ENCODE measurements around the gene ZNF569.
"Not testable (repeated sequence)": the region's sequence is repeated elsewhere in the genome, so short reads cannot be mapped to it uniquely, and the experiment has no call there.

Gene ZNF569

GRCh38 chr19:37470216-37470615 lies 3.0 kb upstream of the ZNF569 start:
- H3K4me3 ChIP-seq (ENCODE audit: low read depth, low read length): peak overlapping the region; percentile 97

GRCh38 chr19:37468961-37469777 lies 1.9 kb upstream of the ZNF569 start, which contains the start of gene ZNF570:
Gene ZNF570 (plus strand): TSS chr19:37469356. CDS start chr19:37470355, 999 bp downstream.
- Histone ChIP-seq H3K36me3 (ENCODE audit: insufficient read depth, low read length) (peaks cover 18% of the 10 kb centered on the region), H3K4me3 (ENCODE audit: low read depth, low read length) (peak within 1 kb of the TSS; percentile 97), H3K79me2 (ENCODE audit: control insufficient read depth, insufficient read depth, low read length, unreplicated experiment) (peaks cover 10% of the 10 kb centered on the region), H3K27ac (ENCODE audit: low read depth, low read length) (peak within 1 kb of the TSS; percentile 72), H2AFZ (ENCODE audit: low read length, unreplicated experiment) (peak within 1 kb of the TSS; percentile 83), H3K27me3 (ENCODE audit: insufficient read depth, low read length) (no peaks in the 10 kb centered on the region), H3K4me1 (ENCODE audit: control insufficient read depth, insufficient read depth, low read length, unreplicated experiment) (peaks cover 12% of the 10 kb centered on the region)

More at GRCh38 chr19:37470216-37470615, 3.0 kb upstream of the ZNF569 start:
- peaks cover 12% of the 10 kb centered on the region for H3K4me1 ChIP-seq (ENCODE audit: control insufficient read depth, insufficient read depth, low read length, unreplicated experiment)
- peak overlapping the region; percentile 83 for H2AFZ ChIP-seq (ENCODE audit: low read length, unreplicated experiment)
- H3K27ac ChIP-seq (ENCODE audit: low read depth, low read length): no peak overlapping the region
- peaks cover 12% of the 10 kb centered on the region for H3K36me3 ChIP-seq (ENCODE audit: insufficient read depth, low read length)
- no peaks in the 10 kb centered on the region for H3K27me3 ChIP-seq (ENCODE audit: insufficient read depth, low read length)
- H3K79me2 ChIP-seq (ENCODE audit: control insufficient read depth, insufficient read depth, low read length, unreplicated experiment): peaks cover 10% of the 10 kb centered on the region

GRCh38 chr19:37467608-37468090 lies 405 bp upstream of the ZNF569 start:
- H3K4me3 ChIP-seq (ENCODE audit: low read depth, low read length): peak overlapping the region; percentile 97
- H2AFZ ChIP-seq (ENCODE audit: low read length, unreplicated experiment): peak overlapping the region; percentile 94
- H3K27me3 ChIP-seq (ENCODE audit: insufficient read depth, low read length): no peaks in the 10 kb centered on the region
- peaks cover 22% of the 10 kb centered on the region for H3K36me3 ChIP-seq (ENCODE audit: insufficient read depth, low read length)
- peaks cover 12% of the 10 kb centered on the region for H3K4me1 ChIP-seq (ENCODE audit: control insufficient read depth, insufficient read depth, low read length, unreplicated experiment)
- peak overlapping the region; percentile 52; the same call in 1 of the 2 replicates for H3K27ac ChIP-seq (ENCODE audit: low read depth, low read length)
- peaks cover 10% of the 10 kb centered on the region for H3K79me2 ChIP-seq (ENCODE audit: control insufficient read depth, insufficient read depth, low read length, unreplicated experiment)

GRCh38 chr19:37466277-37466797 lies 907 bp downstream of the ZNF569 start:
- H3K4me3 ChIP-seq (ENCODE audit: low read depth, low read length): peak overlapping the region; percentile 97
- peaks cover 27% of the 10 kb centered on the region for H3K36me3 ChIP-seq (ENCODE audit: insufficient read depth, low read length)
- peaks cover 12% of the 10 kb centered on the region for H3K4me1 ChIP-seq (ENCODE audit: control insufficient read depth, insufficient read depth, low read length, unreplicated experiment)
- H3K27ac ChIP-seq (ENCODE audit: low read depth, low read length): peak overlapping the region; percentile 52
- peaks cover 10% of the 10 kb centered on the region for H3K79me2 ChIP-seq (ENCODE audit: control insufficient read depth, insufficient read depth, low read length, unreplicated experiment)
- peak overlapping the region; percentile 94 for H2AFZ ChIP-seq (ENCODE audit: low read length, unreplicated experiment)
- no peaks in the 10 kb centered on the region for H3K27me3 ChIP-seq (ENCODE audit: insufficient read depth, low read length)

- no peak overlapping the region for H3K27ac ChIP-seq (ENCODE audit: low read depth, low read length)
- no peaks in the 10 kb centered on the region for H3K27me3 ChIP-seq (ENCODE audit: insufficient read depth, low read length)
- H3K4me3 ChIP-seq (ENCODE audit: low read depth, low read length): no peak overlapping the region
- H3K36me3 ChIP-seq (ENCODE audit: insufficient read depth, low read length): peaks cover 18% of the 10 kb centered on the region
- H3K4me1 ChIP-seq (ENCODE audit: control insufficient read depth, insufficient read depth, low read length, unreplicated experiment): no peaks in the 10 kb centered on the region
- no peak overlapping the region for H2AFZ ChIP-seq (ENCODE audit: low read length, unreplicated experiment)
- no peaks in the 10 kb centered on the region for H3K79me2 ChIP-seq (ENCODE audit: control insufficient read depth, insufficient read depth, low read length, unreplicated experiment)
These were observed 14.6 kb downstream of the ZNF569 start for GRCh38 chr19:37452500-37453245.

GRCh38 chr19:37413313-37414084 lies 53.7 kb downstream of the ZNF569 start:
- H3K27me3 ChIP-seq (ENCODE audit: insufficient read depth, low read length): no peaks in the 10 kb centered on the region
- no peak overlapping the region for H3K4me3 ChIP-seq (ENCODE audit: low read depth, low read length)
- no peak overlapping the region for H3K27ac ChIP-seq (ENCODE audit: low read depth, low read length)
- H3K79me2 ChIP-seq (ENCODE audit: control insufficient read depth, insufficient read depth, low read length, unreplicated experiment): no peaks in the 10 kb centered on the region
- H3K4me1 ChIP-seq (ENCODE audit: control insufficient read depth, insufficient read depth, low read length, unreplicated experiment): no peaks in the 10 kb centered on the region
- peaks cover 35% of the 10 kb centered on the region for H3K36me3 ChIP-seq (ENCODE audit: insufficient read depth, low read length)
- H2AFZ ChIP-seq (ENCODE audit: low read length, unreplicated experiment): no peak overlapping the region

- peaks cover 35% of the 10 kb centered on the region for H3K36me3 ChIP-seq (ENCODE audit: insufficient read depth, low read length)
- no peaks in the 10 kb centered on the region for H3K79me2 ChIP-seq (ENCODE audit: control insufficient read depth, insufficient read depth, low read length, unreplicated experiment)
- no peak overlapping the region for H2AFZ ChIP-seq (ENCODE audit: low read length, unreplicated experiment)
- H3K27ac ChIP-seq (ENCODE audit: low read depth, low read length): no peak overlapping the region
- H3K4me3 ChIP-seq (ENCODE audit: low read depth, low read length): no peak overlapping the region
- H3K4me1 ChIP-seq (ENCODE audit: control insufficient read depth, insufficient read depth, low read length, unreplicated experiment): no peaks in the 10 kb centered on the region
- no peaks in the 10 kb centered on the region for H3K27me3 ChIP-seq (ENCODE audit: insufficient read depth, low read length)
These were observed 54.5 kb downstream of the ZNF569 start for GRCh38 chr19:37412700-37413099.

GRCh38 chr19:37406140-37406846 lies 61.0 kb downstream of the ZNF569 start:
- not testable (repeated sequence) for H3K4me3 ChIP-seq (ENCODE audit: low read depth, low read length); H3K27me3 ChIP-seq (ENCODE audit: insufficient read depth, low read length); H3K79me2 ChIP-seq (ENCODE audit: control insufficient read depth, insufficient read depth, low read length, unreplicated experiment); H3K36me3 ChIP-seq (ENCODE audit: insufficient read depth, low read length); H2AFZ ChIP-seq (ENCODE audit: low read length, unreplicated experiment); H3K4me1 ChIP-seq (ENCODE audit: control insufficient read depth, insufficient read depth, low read length, unreplicated experiment); H3K27ac ChIP-seq (ENCODE audit: low read depth, low read length)

GRCh38 chr19:37403403-37403802 lies 63.8 kb downstream of the ZNF569 start:
- Histone ChIP-seq H2AFZ (ENCODE audit: low read length, unreplicated experiment) (no peak overlapping the region), H3K27ac (ENCODE audit: low read depth, low read length) (no peak overlapping the region), H3K4me3 (ENCODE audit: low read depth, low read length) (no peak overlapping the region), H3K4me1 (ENCODE audit: control insufficient read depth, insufficient read depth, low read length, unreplicated experiment) (no peaks in the 10 kb centered on the region), H3K36me3 (ENCODE audit: insufficient read depth, low read length) (no peaks in the 10 kb centered on the region), H3K27me3 (ENCODE audit: insufficient read depth, low read length) (no peaks in the 10 kb centered on the region), H3K79me2 (ENCODE audit: control insufficient read depth, insufficient read depth, low read length, unreplicated experiment) (no peaks in the 10 kb centered on the region)

Data from ACC112 (cell line).